OCI-LY1 (cell line): Measurements from ENCODE around the gene SFI1.

Experiments used
- CTCF ChIP-seq: fragments of 200-600 bp; sonication (generic), shearing (Covaris generic); IDR thresholded peaks from 2 replicates; pipeline ENCODE4 v1.5.1; 2017; ENCODE audit warnings: mild to moderate bottlenecking, antibody characterized with exemption, low read length, moderate library complexity, mixed read lengths
- EZH2 ChIP-seq: fragments of 200-600 bp; sonication (generic), shearing (Covaris generic); IDR thresholded peaks from 2 replicates; pipeline ENCODE4 v1.8.0; 2017; ENCODE audit warnings: borderline replicate concordance, mixed run types, mild to moderate bottlenecking, antibody characterized with exemption, low read length, moderate library complexity, mixed read lengths

DNA sequence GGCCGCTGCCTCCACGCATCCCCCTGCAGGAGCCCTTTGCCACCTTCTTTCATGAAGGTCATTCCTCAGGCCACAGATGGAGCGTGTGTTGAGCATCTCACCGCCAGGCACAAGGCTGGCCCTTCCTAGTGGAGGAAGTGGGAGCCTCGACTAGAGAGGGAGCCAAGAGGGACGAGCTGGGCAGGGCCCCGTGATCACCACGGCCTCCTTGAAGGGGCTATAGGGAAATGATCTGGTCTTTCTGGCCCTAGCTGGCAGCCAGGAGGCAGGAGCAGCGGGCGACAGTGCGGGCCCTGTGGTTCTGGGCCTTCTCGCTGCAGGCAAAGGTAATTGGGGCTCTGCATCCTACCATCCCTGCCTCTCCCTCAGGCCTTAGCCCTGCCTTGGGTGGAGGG is 116.6 kb downstream of the SFI1 start:
- TF ChIP-seq CTCF (no peak), EZH2 (no peak)
